Stomach smooth muscle (tissue), 2 donors: ENCODE results near the gene MED12L.

Source experiments
- H3K27ac ChIP-seq: one replicate; pipeline ENCODE4 v1.7.0; 2013; ENCODE audit warnings: mild to moderate bottlenecking, low read length, inconsistent platforms
- H3K27me3 ChIP-seq, 2 donors: one replicate each; pipeline ENCODE4 v1.7.0; 2013; ENCODE audit warnings: low read length in 2 of 2; ENCODE audit not compliant: insufficient read depth in 2 of 2, control insufficient read depth in 1 of 2
- H3K36me3 ChIP-seq, 2 donors: one replicate each; pipeline ENCODE4 v1.7.0; 2013; ENCODE audit warnings: low read length in 2 of 2; ENCODE audit not compliant: control insufficient read depth in 2 of 2, insufficient read depth in 2 of 2
- H3K4me1 ChIP-seq: one replicate; pipeline ENCODE4 v1.7.0; 2013; ENCODE audit warnings: low read length; ENCODE audit not compliant: control insufficient read depth, insufficient read depth
- H3K4me3 ChIP-seq, 2 donors: one replicate each; pipeline ENCODE4 v1.7.0; 2013; ENCODE audit warnings: low read length in 2 of 2
- H3K9ac ChIP-seq, 2 donors: one replicate each; pipeline ENCODE4 v1.7.0; 2013; ENCODE audit warnings: low read length in 2 of 2, mild to moderate bottlenecking in 1 of 2
- H3K9me3 ChIP-seq, 2 donors: one replicate each; pipeline ENCODE4 v1.7.0; 2013; ENCODE audit warnings: low read length in 2 of 2; ENCODE audit not compliant: control insufficient read depth in 2 of 2
- donor health status: healthy.
- donor health status: Pancreatic carcinoma.

MED12L gene

DNA sequence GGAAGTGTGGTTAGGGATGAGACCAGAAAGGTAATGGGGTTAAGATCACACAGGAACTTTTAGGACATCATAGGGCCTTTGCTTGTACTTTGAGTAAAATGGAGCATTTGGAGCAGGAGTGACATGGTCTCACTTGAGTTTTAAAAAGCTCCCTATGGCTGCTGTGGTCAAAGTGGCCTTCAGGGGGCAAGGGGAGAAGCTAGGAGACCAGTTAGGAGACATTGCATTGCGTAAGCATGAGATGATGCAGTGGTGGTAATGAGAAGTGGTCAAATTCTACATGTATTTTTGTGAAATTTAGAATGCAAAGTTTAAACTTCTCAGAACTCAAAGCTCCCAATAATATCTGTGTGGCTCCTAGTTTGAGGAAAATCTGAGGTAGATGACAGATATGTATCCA lies 27.9 kb downstream of the MED12L start:
- no peaks in the 10 kb centered on the region for H3K27me3 ChIP-seq
- no peaks in the 10 kb centered on the region for H3K9me3 ChIP-seq
- H3K9ac ChIP-seq = no peak overlapping the region
- no peaks in the 10 kb centered on the region for H3K4me1 ChIP-seq
- H3K4me3 ChIP-seq = no peak overlapping the region
- no peaks in the 10 kb centered on the region for H3K36me3 ChIP-seq
- H3K27ac ChIP-seq = no peak overlapping the region

DNA sequence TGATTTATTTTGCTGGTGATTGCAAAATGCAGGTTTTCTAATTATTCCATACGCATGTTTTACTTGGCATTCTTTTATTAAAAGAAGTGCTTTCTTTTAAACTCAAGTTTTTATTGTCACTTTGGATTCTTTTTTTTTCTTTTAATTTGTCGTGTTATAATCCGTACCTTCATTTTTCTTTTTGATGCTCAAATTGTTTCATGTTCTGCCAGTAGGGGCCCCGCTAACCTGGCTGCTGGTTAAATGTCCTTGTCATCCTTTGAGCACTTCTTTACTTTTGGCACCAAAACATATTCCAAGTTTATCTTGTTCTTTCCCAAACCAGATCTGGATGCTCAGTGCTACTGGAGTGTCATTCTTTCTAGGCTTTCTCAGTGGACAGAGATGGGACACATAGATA lies 31.6 kb downstream of the MED12L start:
- H3K9me3 ChIP-seq = no peaks in the 10 kb centered on the region
- H3K4me1 ChIP-seq = no peaks in the 10 kb centered on the region
- H3K36me3 ChIP-seq = no peaks in the 10 kb centered on the region
- no peaks in the 10 kb centered on the region for H3K27me3 ChIP-seq
- H3K27ac ChIP-seq = no peak overlapping the region
- no peak overlapping the region for H3K4me3 ChIP-seq
- no peak overlapping the region for H3K9ac ChIP-seq

DNA sequence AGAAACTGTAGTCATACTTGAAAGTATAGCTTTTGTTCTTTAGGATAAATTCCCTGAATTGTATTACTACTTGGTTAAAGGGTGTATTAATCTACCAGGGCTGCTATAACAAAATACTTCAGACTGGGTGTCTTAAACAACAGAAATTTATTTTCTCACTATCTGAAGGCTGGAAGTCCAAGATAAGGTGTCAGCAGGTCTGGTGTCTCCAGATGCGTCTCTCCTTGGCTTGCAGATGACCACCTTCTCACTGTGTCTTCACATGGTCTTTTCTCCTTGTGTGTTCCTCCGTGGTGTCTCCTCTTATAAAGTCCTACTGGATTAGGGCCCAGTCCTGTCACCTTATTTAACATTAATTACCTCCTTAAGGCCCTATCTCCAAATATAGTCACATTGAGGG lies 33.7 kb downstream of the MED12L start:
- H3K27me3 ChIP-seq = no peaks in the 10 kb centered on the region

DNA sequence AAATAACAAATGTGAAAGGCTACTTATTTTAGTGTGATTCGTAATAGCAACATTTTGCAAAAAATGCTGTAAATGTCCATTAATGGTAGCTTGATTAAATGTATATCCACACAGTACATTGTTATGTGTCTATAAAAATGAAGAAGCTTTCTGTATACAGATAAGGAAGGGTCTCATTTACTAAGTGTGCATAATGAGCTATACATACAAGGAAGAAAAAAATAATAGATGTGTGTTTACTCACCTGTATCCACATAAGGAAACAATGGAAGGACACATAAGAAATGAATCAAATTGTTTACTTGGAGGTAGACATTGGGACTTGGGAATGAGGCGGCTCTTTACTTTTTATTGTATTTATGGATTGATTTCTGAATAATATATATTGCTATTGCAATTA lies 34.9 kb downstream of the MED12L start:
- Histone ChIP-seq H3K9ac (no peak overlapping the region), H3K4me3 (no peak overlapping the region), H3K36me3 (no peaks in the 10 kb centered on the region), H3K27ac (no peak overlapping the region), H3K27me3 (no peaks in the 10 kb centered on the region), H3K4me1 (no peaks in the 10 kb centered on the region), H3K9me3 (no peaks in the 10 kb centered on the region)

More for the DNA sequence above, 33.7 kb downstream of the MED12L start:
- H3K27ac ChIP-seq = no peak overlapping the region
- H3K4me1 ChIP-seq = no peaks in the 10 kb centered on the region
- no peak overlapping the region for H3K9ac ChIP-seq
- no peaks in the 10 kb centered on the region for H3K9me3 ChIP-seq
- no peaks in the 10 kb centered on the region for H3K36me3 ChIP-seq
- no peak overlapping the region for H3K4me3 ChIP-seq

DNA sequence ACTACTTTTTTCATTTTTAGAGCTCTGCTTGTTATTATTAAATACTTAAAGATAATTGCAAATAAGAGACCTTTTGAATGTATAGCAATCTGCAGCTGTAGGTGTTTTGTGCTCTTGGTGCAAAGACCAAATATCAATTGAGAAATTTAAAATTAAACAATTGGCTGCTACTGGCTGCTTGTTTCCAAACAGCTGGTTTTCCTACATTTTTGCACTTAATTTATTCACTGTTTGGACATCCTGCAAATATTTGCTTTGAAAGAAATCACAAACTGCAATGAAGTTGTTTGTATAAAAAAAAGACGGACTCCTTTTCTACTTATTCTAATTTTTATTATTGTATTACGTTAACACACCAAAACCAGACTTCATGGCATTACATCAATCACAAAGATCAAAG lies 35.6 kb downstream of the MED12L start:
- Histone ChIP-seq H3K36me3 (no peaks in the 10 kb centered on the region), H3K27ac (no peak overlapping the region), H3K9ac (no peak overlapping the region), H3K9me3 (no peaks in the 10 kb centered on the region), H3K4me1 (no peaks in the 10 kb centered on the region), H3K27me3 (no peaks in the 10 kb centered on the region), H3K4me3 (no peak overlapping the region)

DNA sequence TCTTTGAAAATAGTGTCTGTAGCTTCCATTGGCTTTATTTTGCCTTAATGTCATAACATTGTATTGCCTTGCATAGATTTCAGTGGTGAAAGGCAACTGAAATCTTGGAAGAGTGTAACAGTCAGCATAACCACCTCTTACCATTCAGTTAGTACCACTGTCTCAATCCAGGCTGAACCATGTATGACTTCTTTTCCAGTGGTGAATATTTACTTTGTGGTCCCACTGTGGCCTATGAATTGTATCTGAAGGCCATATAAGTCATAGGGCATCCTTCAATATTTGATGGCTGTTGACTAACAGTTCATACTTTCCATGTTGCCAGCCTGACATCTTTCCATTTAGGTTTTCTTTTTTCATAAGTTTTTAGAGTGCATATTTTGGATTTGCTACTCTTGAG lies 38.4 kb downstream of the MED12L start:
- no peaks in the 10 kb centered on the region for H3K36me3 ChIP-seq
- H3K27me3 ChIP-seq = no peaks in the 10 kb centered on the region
- H3K9ac ChIP-seq = no peak overlapping the region
- H3K27ac ChIP-seq = no peak overlapping the region
- no peaks in the 10 kb centered on the region for H3K4me1 ChIP-seq
- no peak overlapping the region for H3K4me3 ChIP-seq
- no peaks in the 10 kb centered on the region for H3K9me3 ChIP-seq

DNA sequence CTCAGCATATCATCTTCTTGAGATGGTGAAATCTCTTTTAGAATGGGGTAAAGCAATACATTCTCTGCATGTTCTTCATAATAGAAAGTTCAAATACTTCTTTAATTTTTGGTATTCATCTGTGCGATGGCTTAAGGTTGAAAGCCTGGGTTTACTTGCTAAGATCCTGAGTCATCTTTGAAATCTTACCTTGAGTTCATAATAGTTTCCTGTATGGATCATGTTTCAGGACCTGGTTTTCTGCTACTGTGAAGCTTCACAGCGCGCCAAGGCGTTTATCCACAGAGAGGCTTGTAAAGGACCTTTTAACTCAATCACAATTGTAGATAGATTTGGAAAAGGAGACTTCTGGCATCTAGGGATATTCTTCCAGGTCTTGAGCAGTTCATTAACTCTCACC lies 39.0 kb downstream of the MED12L start:
- Histone ChIP-seq H3K4me3 (no peak overlapping the region), H3K27ac (no peak overlapping the region), H3K4me1 (no peaks in the 10 kb centered on the region), H3K9me3 (no peaks in the 10 kb centered on the region), H3K27me3 (no peaks in the 10 kb centered on the region), H3K9ac (no peak overlapping the region), H3K36me3 (no peaks in the 10 kb centered on the region)

DNA sequence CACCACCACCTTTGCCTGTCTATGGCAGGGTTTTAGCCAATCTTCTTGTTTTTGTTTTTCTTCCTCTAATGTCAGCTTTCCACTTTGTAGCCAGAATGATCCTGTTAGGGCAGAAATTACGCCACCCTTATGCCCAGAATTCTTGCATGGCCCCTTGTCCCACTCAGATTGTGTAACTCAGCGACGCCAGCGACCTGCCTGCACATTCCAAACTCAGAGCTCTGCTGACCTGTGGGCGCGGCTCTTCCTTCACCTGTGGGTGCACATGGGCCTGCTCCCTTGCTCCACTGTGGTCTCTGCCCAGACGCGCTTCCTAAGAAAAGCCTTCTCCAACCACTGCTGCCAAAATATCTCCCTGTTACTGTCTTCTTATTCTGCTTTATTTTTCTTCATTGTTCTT lies 45.0 kb downstream of the MED12L start:
- Histone ChIP-seq H3K27ac (no peak overlapping the region), H3K27me3 (no peaks in the 10 kb centered on the region), H3K4me1 (no peaks in the 10 kb centered on the region), H3K36me3 (no peaks in the 10 kb centered on the region), H3K9me3 (no peaks in the 10 kb centered on the region), H3K4me3 (no peak overlapping the region), H3K9ac (no peak overlapping the region)

DNA sequence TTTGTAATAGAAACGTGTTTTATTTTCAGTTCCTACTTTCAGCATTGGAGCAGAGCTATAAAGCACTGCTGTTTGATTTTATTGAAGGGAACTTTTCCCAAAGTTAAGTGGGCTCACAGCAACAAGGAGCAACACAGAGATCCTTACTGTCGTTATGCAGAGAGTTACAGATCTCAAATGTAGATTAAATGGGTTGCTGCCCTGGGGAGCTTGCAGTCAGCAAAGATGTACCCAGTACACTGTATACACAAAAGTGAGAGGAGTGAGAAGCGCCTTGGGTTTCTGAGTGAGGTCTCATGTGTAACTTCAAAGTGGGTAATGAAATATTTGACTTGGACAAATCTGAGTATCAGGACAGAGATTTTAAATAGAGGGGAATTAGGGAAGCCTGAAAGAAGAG lies 47.7 kb downstream of the MED12L start:
- H3K4me1 ChIP-seq = no peaks in the 10 kb centered on the region
- H3K27ac ChIP-seq = no peak overlapping the region
- no peaks in the 10 kb centered on the region for H3K36me3 ChIP-seq
- H3K9ac ChIP-seq = no peak overlapping the region
- H3K9me3 ChIP-seq = no peaks in the 10 kb centered on the region
- no peak overlapping the region for H3K4me3 ChIP-seq
- H3K27me3 ChIP-seq = no peaks in the 10 kb centered on the region

DNA sequence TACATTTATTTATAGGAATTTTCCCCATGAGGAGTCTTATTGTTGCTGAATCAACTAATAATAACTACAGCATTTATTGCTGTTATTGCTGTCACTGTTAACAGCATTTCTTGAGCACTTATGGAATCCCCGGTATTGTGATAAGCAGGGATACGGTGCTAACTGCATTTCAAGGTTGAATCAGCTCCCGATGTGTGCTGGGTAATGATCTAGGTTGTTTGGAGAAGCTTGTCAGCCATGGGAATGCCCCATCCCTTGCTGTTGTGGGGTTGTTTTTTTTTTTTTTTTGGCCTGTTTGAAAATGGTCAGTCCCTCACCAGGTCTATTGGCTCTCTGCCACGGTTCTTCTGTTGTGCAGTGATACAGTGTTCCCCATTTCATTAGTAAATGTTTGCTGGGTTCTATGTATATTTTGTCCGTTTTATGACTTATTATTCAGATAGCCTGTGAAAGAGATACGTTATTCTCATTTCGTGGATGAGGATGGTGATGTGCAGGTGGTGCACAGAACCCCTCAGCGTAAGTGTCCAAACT lies 48.5 kb downstream of the MED12L start:
- no peaks in the 10 kb centered on the region for H3K4me1 ChIP-seq
- H3K27me3 ChIP-seq = no peaks in the 10 kb centered on the region
- no peak overlapping the region for H3K4me3 ChIP-seq
- H3K27ac ChIP-seq = no peak overlapping the region
- H3K36me3 ChIP-seq = no peaks in the 10 kb centered on the region
- no peak overlapping the region for H3K9ac ChIP-seq
- no peaks in the 10 kb centered on the region for H3K9me3 ChIP-seq

DNA sequence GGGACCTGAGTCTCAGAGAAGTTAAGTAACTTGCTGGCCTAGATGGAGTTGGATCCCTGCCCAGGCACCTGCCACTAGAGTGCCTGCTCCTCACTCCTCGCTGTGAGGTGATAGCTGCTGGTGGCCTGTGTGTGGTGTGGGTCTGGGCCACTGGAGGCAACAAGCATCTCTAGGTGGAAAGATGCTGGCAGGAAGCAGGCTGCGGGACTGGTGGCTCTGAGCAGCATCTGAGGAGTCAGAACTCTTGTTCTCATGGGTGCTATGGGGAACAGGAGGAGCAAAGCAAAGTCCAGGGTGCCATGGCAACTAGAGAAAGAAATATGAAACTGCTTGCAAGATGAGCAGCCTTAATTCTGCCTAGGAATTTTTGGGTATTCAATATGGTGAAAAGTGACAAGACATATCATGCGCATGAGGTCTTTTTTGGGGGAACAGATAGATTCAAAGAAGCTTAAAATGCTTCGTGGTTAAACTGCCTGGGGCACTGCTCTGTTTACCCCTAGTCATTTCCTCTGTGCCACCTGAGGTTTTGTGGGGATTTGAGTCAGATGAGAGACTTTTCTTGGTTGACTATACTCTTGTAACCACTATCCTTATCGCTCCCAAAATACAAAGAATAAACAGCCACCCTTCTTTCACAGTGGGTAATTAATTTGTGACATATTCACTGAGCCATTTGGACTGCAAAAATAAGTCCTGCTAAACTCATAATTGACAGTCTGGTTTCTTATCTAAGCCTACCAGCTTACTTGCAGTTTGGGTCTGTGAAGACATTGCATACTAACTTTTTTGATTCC lies 50.3 kb downstream of the MED12L start:
- no peaks in the 10 kb centered on the region for H3K27me3 ChIP-seq
- no peak overlapping the region for H3K9ac ChIP-seq
- no peak overlapping the region for H3K4me3 ChIP-seq
- H3K9me3 ChIP-seq = no peaks in the 10 kb centered on the region
- no peaks in the 10 kb centered on the region for H3K36me3 ChIP-seq
- no peaks in the 10 kb centered on the region for H3K4me1 ChIP-seq
- no peak overlapping the region for H3K27ac ChIP-seq
